ENCODE results near the gene SEC16A.

DNA sequence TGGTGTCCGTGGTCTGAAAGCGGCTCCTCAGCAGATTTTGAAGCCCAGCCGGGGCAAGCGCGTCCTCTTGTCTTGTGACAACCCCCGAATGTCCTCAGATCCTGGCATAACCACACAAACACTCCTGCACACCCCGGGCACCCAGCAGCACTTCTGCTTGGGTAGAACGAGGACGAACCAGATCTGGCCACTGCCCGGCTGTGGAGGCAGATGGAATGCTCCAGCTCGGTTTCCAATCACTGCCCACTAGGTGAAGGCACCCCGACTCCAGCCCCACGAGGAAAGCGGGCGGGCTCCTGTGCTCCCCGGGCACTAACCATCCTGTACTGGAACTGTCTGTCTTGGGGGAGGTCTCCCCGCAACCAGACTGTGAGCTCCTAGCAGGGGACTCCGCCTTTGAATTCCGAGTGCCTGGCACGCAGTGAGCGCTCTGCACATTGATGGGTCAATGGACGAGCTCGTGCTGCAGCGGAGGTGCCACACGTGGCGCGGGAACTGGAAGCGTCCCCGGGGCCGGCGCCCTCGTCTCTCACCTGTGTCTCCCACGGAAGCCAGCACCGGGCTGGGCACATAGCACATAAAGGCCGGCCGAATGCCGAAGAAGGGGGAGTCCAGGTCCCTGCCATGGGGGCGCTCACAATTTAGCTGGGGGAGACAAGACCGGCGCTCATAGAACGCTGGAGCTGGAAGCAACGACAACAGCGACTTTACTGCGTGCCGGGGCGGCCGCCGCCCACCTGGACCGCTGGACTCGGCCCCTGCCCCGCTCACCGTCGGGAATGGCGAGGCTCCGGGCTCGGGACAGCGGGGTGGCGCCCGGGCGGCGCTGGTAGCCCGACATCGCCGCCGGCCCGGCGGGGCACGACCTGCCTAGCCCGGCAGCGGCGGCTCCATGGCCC lies 73.0 kb downstream of the SEC16A start:
- TF ChIP-seq, protein P1, sequence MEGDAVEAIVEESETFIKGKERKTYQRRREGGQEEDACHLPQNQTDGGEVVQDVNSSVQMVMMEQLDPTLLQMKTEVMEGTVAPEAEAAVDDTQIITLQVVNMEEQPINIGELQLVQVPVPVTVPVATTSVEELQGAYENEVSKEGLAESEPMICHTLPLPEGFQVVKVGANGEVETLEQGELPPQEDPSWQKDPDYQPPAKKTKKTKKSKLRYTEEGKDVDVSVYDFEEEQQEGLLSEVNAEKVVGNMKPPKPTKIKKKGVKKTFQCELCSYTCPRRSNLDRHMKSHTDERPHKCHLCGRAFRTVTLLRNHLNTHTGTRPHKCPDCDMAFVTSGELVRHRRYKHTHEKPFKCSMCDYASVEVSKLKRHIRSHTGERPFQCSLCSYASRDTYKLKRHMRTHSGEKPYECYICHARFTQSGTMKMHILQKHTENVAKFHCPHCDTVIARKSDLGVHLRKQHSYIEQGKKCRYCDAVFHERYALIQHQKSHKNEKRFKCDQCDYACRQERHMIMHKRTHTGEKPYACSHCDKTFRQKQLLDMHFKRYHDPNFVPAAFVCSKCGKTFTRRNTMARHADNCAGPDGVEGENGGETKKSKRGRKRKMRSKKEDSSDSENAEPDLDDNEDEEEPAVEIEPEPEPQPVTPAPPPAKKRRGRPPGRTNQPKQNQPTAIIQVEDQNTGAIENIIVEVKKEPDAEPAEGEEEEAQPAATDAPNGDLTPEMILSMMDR (IDR thresholded peaks at IDR 0.05), result no peak
- TF ChIP-seq POLR2A (IDR thresholded peaks at IDR 0.05), result no peak
